OCI-M2 (cell line): Measurements from ENCODE around the gene SLX4IP.

Experiments
- DNase-seq: peaks from one replicate; lab custom pipeline; 2025; ENCODE audit not compliant: unreplicated experiment; lab: John Stamatoyannopoulos, UW

The SLX4IP gene

GRCh38 chr20:10645205-10645570 lies 210.1 kb downstream of the SLX4IP start:
- no peak for DNase-seq

- DNase-seq, result no peak
Observed at GRCh38 chr20:10646006-10646405, 210.9 kb downstream of the SLX4IP start.

- no peak for DNase-seq
Observed at GRCh38 chr20:10646886-10647420, 211.8 kb downstream of the SLX4IP start.

- DNase-seq, result no peak
Observed at GRCh38 chr20:10647471-10647870, 212.4 kb downstream of the SLX4IP start.

- no peak for DNase-seq
Observed at GRCh38 chr20:10647909-10648308, 212.8 kb downstream of the SLX4IP start.

DNA sequence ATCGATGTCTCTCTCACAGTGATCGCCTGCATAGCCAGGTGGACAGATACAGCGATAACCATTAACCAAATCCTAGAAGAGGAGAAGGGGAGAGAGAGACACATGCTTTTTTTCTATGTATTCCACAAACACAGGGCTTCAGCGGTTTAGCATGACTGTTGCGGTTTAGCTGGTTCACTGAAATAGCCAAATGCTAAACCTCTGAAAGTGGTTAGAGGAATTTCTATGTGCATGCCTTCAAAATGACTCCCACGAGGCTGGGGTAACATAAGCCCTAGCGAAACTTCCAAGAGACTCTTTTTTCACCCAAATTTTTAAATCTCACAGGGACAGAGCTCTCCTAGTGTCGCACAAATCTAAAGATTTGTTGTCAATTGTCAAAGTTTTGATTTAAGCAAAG lies 213.5 kb downstream of the SLX4IP start:
- DNase-seq, result no peak

DNA sequence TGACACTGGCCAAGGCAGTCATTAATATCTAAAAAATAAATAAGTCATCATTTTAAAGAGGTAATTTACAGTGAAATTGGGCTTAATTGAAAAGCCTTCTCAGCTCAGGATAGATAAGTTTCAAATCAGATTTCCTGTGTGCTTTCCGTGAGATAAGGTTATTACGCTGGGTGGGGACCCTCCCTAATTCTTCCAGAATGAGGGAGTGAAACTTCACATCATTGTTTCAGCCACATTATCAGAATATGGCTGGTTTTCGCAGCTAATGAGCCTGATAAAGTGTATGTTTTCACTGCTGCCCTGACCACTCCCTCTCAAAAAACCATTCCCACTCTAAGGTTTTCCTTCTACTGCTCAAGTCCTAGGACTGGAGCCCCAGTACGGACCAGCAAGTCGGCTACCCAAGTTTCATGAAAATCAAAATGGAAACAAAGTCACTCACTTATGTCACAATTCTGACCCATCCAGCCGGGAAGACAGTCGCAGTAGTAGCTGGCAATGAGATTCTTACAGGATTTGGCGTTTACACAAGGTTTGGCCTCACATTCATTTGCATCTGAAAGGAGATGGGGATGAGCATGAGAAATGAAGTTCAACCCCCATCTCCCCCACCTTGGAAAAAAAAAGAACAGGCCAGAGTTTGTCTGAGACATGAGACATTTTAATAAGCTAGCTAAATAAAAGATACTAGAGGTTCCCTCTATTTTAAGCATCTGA lies 214.1 kb downstream of the SLX4IP start:
- DNase-seq, result no peak

DNA sequence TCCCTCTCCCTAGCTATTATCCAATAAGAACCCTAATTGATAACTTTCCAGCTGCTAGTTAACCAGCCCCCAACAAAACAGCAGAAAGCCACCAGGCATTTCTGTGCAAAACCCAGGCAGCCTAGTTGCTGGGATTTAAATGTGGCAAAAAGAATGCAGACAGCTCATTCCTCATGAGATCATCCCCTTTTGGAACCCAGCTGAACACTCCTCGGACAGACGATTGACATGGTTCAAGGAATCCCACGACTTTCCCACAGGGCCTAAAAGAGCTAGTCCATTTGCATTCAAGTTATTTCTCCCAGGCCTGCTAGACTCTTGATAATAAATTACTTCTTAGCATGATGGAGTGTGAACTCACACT lies 214.7 kb downstream of the SLX4IP start:
- DNase-seq, result no peak

DNA sequence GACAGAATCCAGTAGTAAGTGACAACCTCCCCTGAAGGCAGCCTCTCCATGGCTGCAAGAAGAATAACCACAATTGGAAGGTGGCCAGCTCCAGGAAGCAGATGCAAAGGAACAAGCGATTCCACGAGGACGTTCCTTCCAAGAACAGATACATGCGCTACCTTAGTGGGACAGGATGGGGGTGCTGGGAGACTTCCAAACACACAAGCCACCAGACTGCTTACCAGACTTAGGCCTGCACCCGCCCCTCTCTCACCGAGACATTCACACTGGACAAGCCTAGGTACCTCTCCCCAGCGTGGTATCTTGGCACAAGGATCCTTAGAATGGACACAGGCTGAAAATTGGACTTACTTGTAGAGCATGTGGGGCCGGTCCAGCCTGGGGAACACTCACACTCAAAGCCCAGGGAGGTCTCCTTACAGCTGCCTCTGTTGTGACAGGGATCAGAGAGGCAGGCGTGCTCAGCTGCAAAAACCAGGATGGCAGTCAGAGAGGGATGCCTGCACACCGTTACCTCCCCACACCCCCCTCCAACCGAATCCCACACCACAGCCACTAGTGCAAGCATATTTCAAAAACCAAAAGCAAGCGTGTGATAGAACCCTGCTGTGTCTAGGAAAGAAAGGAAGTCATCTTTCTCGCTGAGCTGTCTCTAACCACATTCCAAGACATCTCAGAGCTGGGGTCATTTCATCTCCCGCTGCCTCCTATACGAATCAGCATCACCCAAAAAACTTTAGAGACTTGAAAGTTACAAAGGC lies 216.3 kb downstream of the SLX4IP start:
- no peak for DNase-seq

DNA sequence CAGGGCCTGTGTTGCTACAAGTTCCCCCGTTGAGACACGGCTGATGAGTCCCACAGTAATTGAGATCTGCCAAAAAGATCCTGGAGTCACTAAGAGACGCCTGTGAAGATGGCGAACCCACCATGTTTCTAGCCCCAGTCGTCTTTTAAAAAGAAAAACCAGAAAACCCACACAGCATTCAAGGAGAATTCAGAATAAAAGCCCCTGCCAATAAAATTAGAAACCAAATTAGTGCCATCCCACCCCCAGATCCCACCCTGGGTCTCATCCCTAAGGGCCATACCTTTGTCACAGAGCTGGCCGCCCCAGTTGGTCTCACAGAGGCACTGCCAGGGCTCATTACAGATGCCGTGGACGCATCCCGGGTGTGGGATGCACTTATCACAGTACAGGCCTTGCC lies 217.1 kb downstream of the SLX4IP start:
- DNase-seq, result no peak

DNA sequence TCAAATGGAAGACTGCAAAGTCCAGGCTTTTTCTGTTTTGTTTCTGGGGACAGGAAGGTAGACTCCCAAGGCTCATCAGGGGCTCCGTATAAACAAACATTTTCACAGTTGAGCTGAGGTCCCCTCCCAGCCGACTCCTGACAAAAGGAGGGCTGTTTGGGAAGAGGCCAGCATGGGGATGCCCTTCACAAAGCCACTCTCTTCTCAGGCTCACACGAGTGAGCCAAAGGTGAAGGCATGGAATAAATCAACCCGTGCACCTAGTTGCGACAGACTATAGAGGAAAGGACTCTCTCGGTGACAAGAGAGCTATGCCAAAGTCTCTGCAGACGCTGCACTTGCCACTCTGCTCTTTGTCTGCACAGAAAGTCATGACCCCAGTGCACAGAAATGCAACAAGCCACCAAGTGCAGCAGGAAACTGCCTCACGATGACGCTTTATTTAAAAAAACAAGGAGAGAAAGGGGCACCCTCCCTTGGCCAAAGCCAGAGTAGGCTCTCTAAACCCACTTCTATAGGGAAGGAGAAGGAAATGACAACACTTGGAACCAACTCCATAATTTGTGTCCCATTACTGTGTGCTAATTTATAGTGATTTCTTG lies 217.7 kb downstream of the SLX4IP start:
- no peak for DNase-seq

GRCh38 chr20:10653599-10654249 lies 218.6 kb downstream of the SLX4IP start:
- DNase-seq, result no peak

DNA sequence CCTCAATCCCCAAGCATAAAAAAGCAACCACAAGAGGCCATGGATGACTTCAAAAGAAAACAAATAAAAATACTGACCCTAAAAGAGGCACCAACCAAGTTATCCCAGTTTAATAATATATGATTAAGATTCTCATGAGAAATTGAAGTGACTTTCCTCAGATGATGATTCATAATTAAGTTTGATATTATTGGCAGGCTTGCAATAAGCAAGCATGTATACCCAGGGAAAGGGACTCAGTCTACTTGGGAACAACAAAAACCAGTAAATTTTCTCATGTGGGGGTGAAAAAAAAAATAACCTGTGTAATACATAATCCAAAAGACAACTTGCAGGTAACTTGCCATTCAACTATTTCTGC lies 219.1 kb downstream of the SLX4IP start:
- no peak for DNase-seq

DNA sequence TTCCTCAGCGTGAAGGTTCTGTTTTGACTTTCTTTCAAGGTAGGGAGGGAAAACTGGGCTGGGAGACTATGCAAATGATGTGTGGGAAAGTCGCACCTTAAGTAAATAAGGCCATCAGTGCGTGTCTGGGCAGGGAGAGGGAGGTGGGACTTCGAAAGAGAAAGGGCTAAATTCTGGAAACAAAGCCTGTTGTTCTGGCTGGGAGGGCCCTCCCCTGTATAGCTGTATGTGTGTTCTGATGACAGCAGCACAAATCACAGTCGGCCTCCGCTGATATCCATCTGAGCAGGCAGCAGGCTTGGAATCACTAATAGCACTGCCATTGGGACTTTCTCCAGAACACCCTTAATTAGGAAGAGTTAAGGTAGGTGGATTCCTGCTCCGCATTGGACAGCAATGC lies 219.5 kb downstream of the SLX4IP start:
- DNase-seq, result no peak

GRCh38 chr20:10655720-10656669 lies 220.9 kb downstream of the SLX4IP start:
- no peak for DNase-seq

DNA sequence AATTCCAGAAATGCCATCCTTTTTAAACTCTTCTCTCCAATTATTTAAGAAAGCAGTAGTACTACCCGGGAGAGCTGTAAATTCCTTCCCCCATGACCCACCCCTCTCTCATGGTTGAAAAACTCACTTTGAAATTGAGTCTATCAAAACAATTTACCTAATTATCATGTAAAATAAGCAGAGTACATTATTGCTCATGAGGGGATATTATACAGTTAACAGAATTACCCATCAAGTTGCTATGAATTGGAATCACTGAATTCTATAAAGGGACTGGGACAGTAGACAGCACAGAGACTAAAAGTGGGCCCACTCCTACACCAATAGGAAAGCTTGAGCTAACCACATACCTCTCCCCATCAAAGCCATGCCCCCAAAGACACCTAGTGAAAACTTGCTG lies 222.3 kb downstream of the SLX4IP start:
- no peak for DNase-seq

DNA sequence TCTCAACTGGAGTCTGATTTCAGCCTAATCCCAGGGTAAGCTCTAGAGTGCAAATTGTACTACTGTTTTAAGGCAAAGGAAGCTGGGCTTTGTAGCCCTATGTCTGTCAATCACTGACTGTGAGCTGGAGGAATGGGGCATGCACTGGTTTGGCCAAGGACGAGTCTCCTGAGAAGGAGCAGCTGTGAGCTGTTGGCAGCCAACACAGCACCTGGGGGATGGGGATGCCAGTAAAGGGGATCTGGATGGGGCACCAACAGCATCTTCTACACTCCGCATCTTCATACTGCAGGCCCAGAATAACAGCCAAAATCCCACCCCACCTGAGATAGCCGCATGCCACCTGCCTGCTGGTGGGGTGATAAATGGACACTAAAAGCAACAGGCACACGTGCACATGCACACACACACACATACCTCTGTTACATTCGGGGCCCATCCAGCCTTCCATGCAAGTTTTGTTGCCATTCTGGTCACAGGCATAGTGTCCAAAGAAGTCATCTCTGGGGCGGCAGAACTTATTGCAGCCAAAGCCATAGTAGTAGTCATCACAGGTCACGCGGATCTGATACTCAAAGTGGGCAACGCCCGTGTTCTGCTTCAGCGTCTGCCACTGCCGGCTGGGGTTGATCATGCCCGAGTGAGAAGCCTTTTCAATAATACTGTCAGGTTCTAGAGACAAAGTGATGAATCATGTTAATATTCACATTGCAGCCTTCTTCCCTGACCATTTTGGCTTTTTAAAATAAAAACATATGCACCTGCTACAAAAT lies 223.1 kb downstream of the SLX4IP start:
- no peak for DNase-seq

- no peak for DNase-seq
Observed at GRCh38 chr20:10658876-10659632, 223.9 kb downstream of the SLX4IP start.
